DMS 273 (cell line): ENCODE data around the gene LRRTM4.
"Not testable (repeated sequence)": the region's sequence is repeated elsewhere in the genome, so short reads cannot be mapped to it uniquely, and the experiment has no call there.

Source experiments
- DNase-seq: peaks from one replicate; lab custom pipeline; 2025; ENCODE audit not compliant: unreplicated experiment; lab: John Stamatoyannopoulos, UW

The LRRTM4 gene

DNA sequence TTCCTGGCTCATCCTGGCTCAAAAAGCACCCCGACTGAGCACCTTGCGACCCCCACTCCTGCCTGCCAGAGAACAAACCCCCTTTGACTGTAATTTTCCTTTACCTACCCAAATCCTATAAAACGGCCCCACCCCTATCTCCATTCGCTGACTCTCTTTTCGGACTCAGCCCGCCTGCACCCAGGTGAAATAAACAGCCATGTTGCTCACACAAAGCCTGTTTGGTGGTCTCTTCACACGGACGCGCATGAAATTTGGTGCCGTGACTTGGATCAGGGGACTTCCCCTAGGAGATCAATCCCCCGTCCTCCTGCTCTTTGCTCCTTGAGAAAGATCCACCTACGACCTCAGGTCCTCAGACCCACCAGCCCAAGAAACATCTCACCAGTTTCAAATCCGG lies 433.8 kb downstream of the LRRTM4 start:
- not testable (repeated sequence) for DNase-seq

DNA sequence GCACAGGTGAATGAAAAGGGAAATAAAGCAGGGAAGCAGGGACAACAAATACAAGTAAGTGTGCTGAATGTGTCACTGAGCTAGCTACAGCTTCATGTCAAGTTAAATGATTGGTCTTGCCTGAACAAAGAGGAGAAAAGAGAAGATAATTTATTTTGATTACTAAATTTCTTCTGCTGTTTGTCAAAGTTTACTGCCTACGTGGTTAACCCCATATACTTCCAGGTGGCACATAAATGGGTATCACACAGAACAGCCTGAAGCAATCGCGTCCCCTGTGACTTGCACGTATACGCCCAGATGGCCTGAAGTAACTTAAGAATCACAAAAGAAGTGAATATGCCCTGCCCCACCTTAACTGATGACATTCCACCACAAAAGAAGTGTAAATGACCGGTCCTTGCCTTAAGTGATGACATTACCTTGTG lies 434.2 kb downstream of the LRRTM4 start:
- DNase-seq = no peak

DNA sequence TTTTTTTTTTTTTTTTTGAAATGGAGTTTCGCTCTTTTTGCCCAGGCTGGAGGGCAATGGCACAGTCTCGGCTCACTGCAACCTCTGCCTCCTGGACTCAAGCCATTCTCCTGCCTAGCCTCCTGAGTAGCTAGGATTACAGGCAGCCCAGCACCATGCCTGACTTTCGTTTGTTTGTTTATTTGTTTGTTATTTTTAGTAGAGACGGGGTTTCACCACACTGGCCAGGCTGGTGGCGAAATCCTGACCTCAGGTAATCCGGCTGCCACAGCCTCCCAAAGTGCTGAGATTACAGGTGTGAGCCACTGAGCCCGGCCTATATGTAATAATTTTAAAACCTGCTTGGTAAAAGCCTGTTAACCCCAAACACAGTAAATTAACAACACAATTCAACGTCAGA lies 435.7 kb downstream of the LRRTM4 start:
- no peak for DNase-seq

DNA sequence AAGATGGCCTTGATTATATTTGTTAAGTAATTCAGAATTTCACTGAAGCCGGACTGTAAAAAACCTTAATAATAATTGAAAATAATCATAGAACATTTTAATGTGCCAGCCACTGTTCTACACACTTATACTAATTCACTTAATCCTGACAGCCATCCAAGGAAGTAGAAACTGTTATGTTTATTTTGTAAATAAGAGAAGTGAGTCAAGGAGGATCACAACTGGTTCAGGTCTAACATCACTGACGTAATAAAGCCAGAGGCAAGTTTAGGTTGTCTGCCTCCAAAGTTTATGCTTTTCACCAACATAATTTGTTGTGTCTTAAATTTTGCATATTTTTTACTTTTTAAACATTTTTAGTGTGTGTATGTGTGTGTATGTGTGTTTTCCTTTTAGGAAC lies 436.1 kb downstream of the LRRTM4 start:
- DNase-seq = no peak

DNA sequence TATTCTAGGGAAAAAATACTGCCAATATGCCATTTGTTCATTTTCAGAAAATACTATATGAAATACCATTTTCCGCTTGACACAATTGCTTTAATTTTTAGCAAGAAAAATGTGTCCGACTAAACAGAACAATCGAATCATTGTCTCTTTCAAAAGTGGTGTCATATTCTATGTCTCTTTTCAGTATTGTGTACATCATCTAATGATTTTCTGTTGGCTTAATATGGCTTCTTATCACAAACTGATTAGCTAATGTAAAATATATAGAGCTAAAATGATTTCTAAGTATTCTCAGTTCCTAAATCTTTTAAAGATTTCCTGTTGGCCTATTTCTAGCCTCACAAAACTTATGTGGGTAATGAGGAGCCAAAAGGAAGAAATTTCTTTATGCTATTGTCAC lies 436.6 kb downstream of the LRRTM4 start:
- no peak for DNase-seq

DNA sequence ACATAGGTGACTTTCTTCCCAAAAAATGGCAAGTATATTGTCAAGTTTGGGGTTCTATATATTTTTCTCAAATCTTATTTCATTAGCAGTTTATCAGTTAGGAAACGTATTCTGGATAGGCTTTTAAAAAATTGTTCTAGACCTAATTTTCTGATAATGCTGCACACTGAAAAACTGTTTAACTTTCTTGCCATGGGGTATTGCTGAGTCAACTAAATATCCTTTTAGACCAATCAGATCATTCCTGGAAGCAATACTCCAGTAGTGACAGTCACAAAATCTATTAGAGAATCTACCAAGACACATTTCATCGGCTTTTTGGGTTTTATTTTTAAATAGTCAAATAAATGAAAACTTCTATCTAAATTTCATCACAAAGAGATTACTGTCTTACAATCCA lies 440.6 kb downstream of the LRRTM4 start:
- DNase-seq = no peak

DNA sequence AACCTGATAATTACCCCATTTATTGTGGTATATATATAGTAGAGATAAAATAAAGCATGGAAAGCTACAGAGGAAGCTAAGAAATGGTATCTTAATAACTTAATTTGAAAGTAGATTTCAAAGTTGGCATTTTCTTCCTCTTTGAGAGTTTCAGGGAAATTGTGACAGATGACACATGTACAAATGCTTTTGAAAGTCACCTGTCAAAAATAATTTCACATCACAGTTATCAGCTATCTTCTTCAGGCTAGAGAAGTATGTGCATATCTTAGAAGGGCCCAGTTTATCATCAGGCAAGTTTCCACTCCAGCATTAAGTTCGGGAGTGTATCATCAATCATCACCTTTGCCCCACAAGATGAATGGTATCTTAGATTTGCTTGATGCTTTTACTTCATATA lies 457.9 kb downstream of the LRRTM4 start:
- no peak for DNase-seq

DNA sequence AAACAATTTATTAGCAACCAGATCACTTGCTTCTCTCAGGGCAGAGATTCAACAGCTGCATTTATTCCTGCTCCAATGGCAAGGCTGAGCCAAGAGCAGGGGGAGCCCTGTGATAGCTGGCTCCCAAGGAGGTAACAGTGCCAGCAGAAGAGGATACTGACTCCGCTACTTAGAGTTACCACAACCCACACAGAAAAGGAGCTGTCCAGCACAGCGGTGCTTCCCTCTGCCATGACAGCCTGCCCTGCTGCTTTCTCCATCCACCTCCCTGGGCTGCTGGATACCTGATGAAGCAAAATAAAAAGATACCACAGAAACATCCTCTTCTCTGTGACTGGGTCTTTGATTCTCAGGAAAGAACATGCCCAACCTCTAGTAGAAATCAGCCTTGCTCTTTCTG lies 467.2 kb downstream of the LRRTM4 start:
- DNase-seq = no peak

DNA sequence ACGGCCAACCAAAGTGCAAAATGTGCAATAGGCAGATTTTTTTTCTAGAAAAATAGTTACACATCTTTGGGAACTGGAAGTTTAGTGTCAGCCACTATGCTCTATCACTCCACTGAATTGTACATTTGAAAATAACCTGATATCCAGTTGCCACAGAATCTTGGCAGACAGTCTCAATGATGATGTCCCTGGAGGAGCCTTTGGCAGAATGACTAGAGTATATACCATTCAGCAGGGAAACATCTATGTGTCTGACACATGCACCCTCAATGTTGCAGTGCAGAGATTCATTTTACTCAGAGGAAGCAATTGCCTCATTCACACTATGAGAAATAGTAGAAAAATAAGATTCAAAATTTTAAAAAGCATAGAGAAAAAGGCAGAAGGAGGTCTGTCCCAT lies 475.8 kb downstream of the LRRTM4 start:
- no peak for DNase-seq

DNA sequence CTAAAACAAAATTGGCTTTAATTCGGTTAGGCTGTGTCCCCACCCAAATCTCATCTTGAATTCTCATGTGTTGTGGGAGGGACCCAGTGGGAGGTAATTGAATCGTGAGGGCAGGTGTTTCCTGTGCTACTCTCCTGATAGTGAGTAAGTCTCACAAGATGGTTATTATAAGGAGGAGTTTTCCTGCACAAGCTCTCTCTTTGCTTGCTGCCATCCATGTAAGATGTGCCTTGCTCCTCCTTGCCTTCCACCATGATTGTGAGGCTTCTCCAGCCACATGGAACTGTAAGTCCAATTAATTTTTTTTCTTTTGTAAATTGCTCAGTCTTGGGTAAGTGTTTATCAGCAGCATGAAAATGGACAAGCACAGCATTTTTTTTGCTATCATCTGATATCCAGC lies 476.7 kb downstream of the LRRTM4 start:
- not testable (repeated sequence) for DNase-seq

DNA sequence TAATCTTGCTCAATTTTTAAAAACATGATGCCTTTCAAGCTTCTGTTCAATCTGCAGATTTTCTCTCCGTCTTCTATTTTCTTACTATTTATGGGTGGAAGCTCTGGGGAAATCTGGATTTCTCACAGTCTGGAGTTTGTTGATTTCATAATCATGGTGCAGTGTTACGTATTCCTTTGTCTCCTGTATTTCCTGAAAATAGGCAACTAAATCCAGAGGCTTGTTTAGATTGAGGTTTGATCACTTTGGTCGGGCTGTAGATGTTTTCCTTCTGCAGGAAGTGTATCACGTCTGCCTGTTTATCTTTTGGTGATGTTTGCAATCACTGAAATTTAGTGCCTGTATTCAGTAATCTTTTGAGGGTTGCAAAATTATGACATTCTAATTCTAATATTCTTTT lies 487.7 kb downstream of the LRRTM4 start:
- no peak for DNase-seq

DNA sequence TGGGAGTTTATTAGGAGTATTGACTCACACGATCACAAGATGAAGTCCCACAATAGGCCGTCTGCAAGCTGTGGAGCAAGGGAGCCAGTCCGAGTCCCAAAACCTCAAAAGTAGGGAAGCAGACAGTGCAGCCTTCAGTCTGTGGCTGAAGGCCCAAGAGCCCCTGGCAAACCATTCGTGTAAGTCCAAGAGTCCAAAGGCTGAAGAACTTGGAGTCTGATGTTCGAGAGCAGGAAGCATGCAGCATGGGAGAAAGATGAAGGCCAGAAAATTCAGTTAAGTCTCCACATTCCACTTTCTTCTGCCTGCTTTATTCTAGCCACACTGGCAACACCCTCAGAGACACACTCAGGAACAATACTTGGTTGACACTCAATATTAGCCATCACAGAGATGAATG lies 492.9 kb downstream of the LRRTM4 start:
- not testable (repeated sequence) for DNase-seq

DNA sequence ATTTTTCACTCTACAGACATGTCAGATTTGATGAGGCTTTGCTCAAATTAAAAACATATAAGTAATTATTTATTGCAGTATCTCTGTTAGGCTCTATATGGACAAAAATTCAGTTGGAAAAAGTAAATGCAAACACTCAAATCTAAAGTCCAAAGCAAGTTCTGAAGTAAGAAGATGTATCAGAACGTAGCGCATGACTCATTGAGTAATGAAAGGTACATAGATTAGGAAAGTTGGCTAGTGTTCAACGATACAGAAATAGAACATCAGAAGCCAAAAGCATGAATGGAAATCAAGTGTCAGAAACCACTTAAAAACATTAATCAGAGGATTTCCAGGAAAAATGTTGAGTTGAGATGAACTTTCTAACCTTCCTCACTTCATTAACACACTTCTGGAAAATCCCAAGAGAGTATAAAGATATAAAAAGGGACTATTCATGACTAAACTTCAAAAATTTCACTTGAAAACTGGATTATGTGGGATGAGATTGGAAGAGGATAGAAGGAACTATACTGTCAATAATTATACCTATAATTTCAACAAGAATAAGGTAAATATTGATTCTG lies 494.1 kb downstream of the LRRTM4 start:
- no peak for DNase-seq

DNA sequence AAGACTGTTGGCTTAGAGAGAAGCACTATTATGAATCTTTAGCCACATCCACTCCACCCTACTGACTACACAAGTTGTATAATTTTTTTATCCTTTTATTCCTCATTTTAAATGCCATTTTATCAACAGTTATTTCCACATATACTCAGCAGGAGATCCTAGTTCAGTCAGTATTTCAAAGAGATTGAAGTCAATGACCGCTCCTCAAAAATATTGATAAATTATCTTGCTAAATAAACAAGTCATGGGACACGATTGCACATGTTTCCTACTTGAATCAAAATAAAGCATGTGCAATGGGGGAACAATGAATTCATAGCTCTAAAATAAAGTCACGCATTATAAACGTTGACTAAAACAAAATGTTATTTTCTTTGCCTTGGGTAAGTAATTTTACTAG lies 496.5 kb downstream of the LRRTM4 start:
- DNase-seq = no peak

DNA sequence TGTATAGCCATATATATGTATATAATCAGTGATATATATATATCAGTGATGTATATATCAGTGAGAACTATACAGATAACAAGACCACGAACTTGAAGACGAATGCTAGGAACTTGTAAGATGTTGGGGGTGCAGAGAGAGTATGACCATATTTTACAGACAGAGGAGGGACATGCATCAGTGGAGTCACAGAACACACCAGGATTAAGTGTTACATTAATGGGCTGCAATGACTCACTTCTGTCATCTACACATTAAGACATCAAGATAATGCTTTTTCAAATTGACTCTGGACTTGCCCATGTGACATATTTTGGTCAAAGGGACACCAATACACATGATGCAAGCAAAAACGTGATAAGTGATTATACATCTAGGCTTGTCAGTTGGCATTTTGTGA lies 501.0 kb downstream of the LRRTM4 start:
- no peak for DNase-seq

DNA sequence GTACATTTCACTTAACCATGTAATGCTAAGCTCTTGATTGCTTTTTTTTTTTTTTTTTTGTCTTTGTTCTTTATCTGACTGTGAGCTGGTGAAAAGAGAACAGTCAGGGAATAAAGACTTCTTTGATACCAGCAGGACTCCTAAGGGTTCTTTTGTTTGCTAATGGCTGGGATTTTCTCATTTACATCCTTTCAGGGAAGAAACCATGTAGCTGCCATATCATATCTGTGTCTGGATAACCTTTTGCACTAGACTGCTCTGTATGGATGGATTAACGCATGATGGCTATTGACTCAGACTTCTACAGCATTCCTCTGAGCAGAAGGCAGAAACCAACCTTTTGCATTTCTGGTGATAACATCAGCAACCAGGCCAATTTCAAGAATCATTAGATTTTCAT lies 504.0 kb downstream of the LRRTM4 start:
- no peak for DNase-seq

DNA sequence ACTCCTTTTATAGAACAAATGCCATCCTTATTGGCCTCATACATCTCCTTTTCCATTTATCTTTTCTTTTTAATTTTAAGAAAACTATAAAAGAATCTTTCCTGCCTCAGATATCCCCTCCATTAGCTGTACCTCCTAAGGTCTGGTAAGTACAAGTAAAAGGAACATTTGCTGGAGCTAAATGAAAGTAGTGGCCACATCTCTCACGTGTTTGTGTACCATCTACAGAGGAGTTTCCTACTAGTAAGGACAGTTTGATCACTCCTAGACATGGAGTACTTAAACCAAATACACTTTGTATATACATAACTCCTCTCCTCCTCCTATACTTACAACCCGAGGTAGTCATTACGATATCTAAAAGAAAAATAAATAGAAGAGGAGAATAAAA lies 504.8 kb downstream of the LRRTM4 start:
- DNase-seq = no peak

DNA sequence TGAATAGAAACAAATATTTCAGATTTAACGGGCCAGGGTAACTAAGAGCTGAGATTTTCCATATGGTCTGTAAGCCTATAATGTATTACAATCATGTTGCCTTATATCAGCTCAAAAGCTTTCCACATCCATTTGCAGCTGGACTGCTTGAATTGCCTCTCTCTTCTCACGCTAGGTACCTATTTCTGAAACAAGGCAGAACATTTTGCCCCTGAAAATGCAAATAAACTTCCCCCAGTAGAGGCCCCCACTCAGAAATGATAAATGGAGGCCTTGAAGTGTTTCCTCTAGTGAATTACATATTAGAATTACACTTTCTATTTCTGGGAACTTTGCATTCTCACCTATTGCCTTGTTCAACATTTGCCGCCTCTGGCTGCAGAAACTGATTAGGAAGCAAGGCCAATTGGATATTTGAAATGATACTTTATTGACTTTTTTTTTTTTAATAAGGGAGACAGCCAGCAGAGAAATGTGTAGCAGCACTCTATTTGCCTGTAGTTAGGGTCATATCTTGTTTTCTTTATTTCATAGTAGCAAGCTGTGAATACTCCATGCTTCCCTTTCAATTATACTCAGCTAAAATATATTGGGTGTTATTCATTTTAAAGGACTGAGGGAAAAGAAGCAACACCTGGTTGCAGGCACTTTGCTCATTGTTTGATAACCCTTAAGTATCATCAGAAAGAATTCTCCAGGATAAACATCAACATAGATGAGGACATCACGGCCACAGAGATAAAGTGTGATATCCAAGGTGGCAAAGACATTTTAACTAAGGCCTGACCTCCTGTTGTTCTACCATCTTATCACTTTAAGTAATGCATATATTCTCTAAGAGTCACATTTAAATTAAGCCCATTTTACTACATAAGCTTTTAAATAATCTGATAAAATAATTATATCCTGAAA lies 505.5 kb downstream of the LRRTM4 start:
- DNase-seq = no peak

DNA sequence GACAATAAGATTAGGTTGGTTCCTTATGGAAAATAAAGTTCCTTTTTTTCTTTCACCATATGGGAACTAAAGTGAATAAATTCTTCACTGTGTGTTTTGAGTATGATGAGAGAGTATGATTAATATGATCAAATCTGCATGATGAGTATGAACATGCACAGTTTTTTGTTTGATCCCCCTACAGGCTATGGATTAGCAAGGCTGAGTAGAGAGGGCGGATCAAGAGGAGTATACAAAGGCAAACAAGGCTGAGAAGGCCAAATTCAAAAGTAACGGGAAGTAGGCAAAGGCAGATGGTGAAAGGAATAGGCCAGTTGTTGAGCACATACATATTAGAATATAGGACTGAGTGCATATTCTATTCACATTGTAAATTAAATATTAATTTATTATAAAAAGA lies 508.2 kb downstream of the LRRTM4 start:
- no peak for DNase-seq

DNA sequence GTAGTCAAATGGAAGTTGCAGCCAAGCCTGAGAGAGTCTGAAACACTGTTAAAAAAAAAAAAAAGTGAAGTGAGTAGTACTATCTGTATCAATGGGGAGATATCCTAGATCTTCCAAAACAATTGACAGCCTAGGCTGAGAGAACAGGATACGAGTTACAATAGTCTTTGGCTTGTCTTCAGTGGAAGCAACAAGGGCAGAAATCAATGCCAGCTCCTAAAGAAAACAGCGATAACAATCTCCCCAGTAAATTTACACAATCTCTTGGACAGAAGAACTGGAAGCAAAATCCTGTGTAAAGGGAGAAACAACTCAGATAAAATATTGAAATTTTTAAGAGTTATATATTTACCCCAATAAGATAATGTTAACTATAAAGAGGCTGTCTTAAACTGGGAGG lies 508.7 kb downstream of the LRRTM4 start:
- DNase-seq = no peak

DNA sequence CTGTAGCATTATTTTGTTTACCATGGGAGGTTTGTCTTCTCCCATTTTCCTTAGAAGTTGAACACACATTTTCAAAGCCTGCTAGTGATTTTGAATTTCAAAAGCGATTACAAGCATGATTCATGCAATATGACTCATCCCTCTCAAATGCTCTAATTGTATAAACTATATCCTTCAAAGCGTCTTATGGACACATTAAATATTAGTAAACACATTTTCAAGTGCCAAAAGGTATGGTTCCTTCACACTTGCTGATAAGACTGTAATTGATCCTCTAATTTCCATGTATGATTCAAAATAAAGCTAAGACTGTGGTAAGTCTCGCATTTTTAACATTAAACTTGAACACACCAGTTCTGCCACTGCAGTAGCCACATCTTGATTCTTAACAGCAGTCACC lies 512.9 kb downstream of the LRRTM4 start:
- no peak for DNase-seq

DNA sequence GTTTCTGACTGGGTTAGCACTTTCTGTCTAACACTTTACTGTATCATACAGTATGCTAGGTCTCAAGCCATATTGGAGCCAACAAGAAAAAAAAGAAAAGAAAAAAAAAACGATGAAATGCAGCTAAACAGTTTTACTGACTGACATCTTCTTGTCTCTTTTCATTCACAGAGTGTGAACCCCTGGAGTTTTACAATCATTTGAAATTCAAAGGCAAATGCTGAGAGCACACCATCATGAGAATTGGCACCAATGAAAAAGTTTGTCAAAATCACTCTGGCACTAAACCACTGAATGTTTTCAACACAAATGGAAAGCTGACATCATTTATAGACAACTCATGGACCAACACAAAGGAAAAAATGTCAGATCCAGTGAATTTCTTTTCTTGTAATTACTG lies 513.3 kb downstream of the LRRTM4 start:
- DNase-seq = no peak

DNA sequence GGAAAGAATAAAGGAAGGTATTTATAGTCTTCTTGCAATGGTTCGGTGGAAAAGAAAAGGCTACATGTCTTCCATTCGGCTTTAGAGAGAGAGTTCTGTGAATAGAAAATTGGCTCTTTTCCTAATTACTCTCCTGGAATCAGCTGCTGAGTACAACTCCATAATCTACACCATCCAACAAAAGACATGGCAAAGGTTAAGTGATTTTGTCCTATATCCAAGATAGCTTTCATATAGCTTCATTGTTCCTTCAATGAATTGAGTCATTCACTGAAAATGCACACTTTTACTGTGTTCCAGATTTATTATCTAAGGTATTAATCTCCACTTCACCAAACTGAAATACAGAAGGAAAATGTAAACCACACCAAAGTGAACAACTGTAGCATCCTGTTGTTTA lies 514.5 kb downstream of the LRRTM4 start:
- no peak for DNase-seq
